ENCODE results near the gene ERF. TPM values are rescaled to one million over a fixed set of nuclear protein-coding genes. Genes with fewer than 3 reads are reported as not detected.
"Not testable (repeated sequence)": the region's sequence is repeated elsewhere in the genome, so short reads cannot be mapped to it uniquely, and the experiment has no call there.

Gene ERF
- total and polyA plus RNA-seq, 7 donors = 18.6 to 42.8 (median 23.6) TPM

GRCh38 chr19:42261763-42262162 is 6.8 kb upstream of the ERF start:
- peaks cover 0 to 5% (median 2%) of the 10 kb centered on the region in 4 donors for H3K4me1 ChIP-seq
- 93 to 94% methylated on average over 3 of the region's 3 CpGs for WGBS, 2 donors
- DNase-seq = no peak
- intact Hi-C loops (cut with DNase I) = no loop called here
- H3K27me3 ChIP-seq = no peaks in the 10 kb centered on the region
- no peak for TF ChIP-seq POLR2A (IDR thresholded peaks at IDR 0.05)
- H3K27ac ChIP-seq = no peak overlapping the region
- no peaks in the 10 kb centered on the region for H3K9me3 ChIP-seq
- no peaks in the 10 kb centered on the region for H3K36me3 ChIP-seq
- no peak overlapping the region for H3K4me3 ChIP-seq

GRCh38 chr19:42257842-42258241 is 2.9 kb upstream of the ERF start:
- H3K27me3 ChIP-seq; H3K36me3 ChIP-seq; H3K4me3 ChIP-seq; H3K27ac ChIP-seq; DNase-seq; intact Hi-C loops (cut with DNase I); H3K9me3 ChIP-seq: not testable (repeated sequence)
- WGBS, 2 donors = 57 to 89% methylated on average over 3 of the region's 3 CpGs
- H3K4me1 ChIP-seq = peaks cover 0 to 22% (median 11%) of the 10 kb centered on the region in 4 donors

- intact Hi-C loops (cut with DNase I) = loop anchor here (1.0 to 2.0 kb wide), 2 partner anchors 12 to 25 kb away; no protein-coding TSS in a partner anchor
- WGBS, 2 donors = 4 to 11% methylated on average over 38 of the region's 38 CpGs
- DNase-seq = peak; percentile 84
Observed at GRCh38 chr19:42255766-42256745, 1.1 kb upstream of the ERF start.

DNA sequence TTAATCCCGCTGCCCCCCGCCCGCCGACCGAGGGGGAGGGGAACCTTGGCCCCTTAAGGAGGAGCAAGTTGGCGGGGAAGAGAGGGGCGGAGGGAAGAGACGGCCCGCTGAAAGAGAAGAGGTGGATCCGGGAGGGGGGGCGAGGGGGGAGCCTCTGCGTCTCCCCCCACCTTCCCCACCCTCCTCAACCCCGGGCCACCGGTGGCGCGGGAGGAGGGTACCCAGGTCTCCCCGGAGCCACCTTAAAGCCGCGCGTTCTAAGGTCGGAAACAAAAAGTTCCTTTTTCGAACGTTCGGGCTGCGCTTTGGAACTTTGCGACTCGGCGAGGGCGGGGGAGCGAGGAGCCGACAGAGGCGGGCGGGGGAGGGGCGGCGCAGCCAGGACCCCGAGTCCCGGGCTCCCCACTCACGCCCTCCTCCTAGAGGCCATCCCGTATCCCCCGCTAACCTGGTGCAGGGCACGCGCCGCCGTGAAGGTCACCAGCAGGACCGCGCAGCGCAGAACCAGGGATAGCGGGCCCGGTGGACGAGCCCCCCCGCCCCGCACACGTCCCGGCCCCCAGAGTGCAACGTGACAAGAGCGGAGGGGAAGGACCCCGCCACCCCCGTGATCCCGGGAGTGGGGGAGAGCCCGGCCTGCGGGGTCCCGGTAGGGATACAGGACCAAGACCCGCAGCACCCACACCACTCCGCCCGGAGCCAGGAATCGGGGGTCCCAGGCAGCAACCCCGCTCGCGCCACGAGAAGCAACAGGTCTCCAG is 659 bp downstream of the ERF start:
- Histone ChIP-seq H3K9me3 (no peaks in the 10 kb centered on the region), H3K27me3 (no peaks in the 10 kb centered on the region), H3K4me3 (peak overlapping the region; percentile 84 to 100 (median 98)), H3K27ac (peak overlapping the region; percentile 99 to 100 (median 100)), H3K36me3 (peaks cover 3 to 9% (median 7%) of the 10 kb centered on the region in 4 donors), H3K4me1 (peaks cover 0 to 58% (median 47%) of the 10 kb centered on the region in 4 donors)
- DNase-seq = peak; percentile 91
- intact Hi-C loops (cut with DNase I) = loop anchor here (2.0 kb wide), 1 partner anchor 27 kb away; no protein-coding TSS in a partner anchor
- peak in 1 of 2 donors; percentile 29 for TF ChIP-seq POLR2A (IDR thresholded peaks at IDR 0.05)
- TF ChIP-seq EP300 (IDR thresholded peaks at IDR 0.05) = no peak
- TF ChIP-seq POLR2AphosphoS5 (IDR thresholded peaks at IDR 0.05) = peak; percentile 45 to 76 (median 70)
- TF ChIP-seq, protein P1, sequence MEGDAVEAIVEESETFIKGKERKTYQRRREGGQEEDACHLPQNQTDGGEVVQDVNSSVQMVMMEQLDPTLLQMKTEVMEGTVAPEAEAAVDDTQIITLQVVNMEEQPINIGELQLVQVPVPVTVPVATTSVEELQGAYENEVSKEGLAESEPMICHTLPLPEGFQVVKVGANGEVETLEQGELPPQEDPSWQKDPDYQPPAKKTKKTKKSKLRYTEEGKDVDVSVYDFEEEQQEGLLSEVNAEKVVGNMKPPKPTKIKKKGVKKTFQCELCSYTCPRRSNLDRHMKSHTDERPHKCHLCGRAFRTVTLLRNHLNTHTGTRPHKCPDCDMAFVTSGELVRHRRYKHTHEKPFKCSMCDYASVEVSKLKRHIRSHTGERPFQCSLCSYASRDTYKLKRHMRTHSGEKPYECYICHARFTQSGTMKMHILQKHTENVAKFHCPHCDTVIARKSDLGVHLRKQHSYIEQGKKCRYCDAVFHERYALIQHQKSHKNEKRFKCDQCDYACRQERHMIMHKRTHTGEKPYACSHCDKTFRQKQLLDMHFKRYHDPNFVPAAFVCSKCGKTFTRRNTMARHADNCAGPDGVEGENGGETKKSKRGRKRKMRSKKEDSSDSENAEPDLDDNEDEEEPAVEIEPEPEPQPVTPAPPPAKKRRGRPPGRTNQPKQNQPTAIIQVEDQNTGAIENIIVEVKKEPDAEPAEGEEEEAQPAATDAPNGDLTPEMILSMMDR (IDR thresholded peaks at IDR 0.05) = no peak
- WGBS, 2 donors = 0 to 1% methylated on average over 69 to 70 of the region's 70 CpGs

More at GRCh38 chr19:42255766-42256745, 1.1 kb upstream of the ERF start:
- peaks cover 0 to 40% (median 29%) of the 10 kb centered on the region in 4 donors for H3K4me1 ChIP-seq
- no peaks in the 10 kb centered on the region for H3K9me3 ChIP-seq
- H3K27ac ChIP-seq = peak overlapping the region; percentile 99 to 100 (median 100)
- peak overlapping the region; percentile 84 to 100 (median 98) for H3K4me3 ChIP-seq
- no peaks in the 10 kb centered on the region for H3K36me3 ChIP-seq
- TF ChIP-seq POLR2A (IDR thresholded peaks at IDR 0.05) (no peak), POLR2AphosphoS5 (IDR thresholded peaks at IDR 0.05) (peak; percentile 25 to 71 (median 58))
- no peaks in the 10 kb centered on the region for H3K27me3 ChIP-seq

- DNase-seq = peak; percentile 89
- Histone ChIP-seq H3K27me3 (no peaks in the 10 kb centered on the region), H3K4me3 (peak overlapping the region; percentile 84 to 100 (median 98)), H3K9me3 (no peaks in the 10 kb centered on the region), H3K36me3 (peaks cover 11 to 17% (median 15%) of the 10 kb centered on the region in 4 donors), H3K27ac (peak overlapping the region; percentile 99 to 100 (median 100)), H3K4me1 (peaks cover 0 to 63% (median 51%) of the 10 kb centered on the region in 4 donors)
- intact Hi-C loops (cut with DNase I) = loop anchor here (2.0 kb wide), 1 partner anchor 27 kb away; no protein-coding TSS in a partner anchor
- WGBS, 2 donors = 1% methylated on average over 71 of the region's 71 CpGs
- TF ChIP-seq EP300 (IDR thresholded peaks at IDR 0.05) (no peak), POLR2A (IDR thresholded peaks at IDR 0.05) (peak in 1 of 2 donors; percentile 15), POLR2AphosphoS5 (IDR thresholded peaks at IDR 0.05) (peak; percentile 53 to 76 (median 64))
- TF ChIP-seq, protein P1 (IDR thresholded peaks at IDR 0.05) = no peak
Observed at GRCh38 chr19:42253245-42254088, 1.5 kb downstream of the ERF start.

Measured in sigmoid colon (tissue), 7 donors.